CD4-positive, alpha-beta memory T cell (primary cell): ENCODE results near the gene RGS9. TPM values are rescaled to one million over a fixed set of nuclear protein-coding genes. Genes with fewer than 3 reads are reported as not detected.

ENCODE experiments used
- CTCF ChIA-PET: fragments of 350-600 bp; sonication (Branson Sonifier 250); formaldehyde crosslinking; loops from one replicate; lab custom pipeline; 2021; ENCODE audit warnings: inconsistent platforms; ENCODE audit not compliant: partially characterized antibody; lab: Charles Lee
- POLR2A ChIA-PET: fragments of 350-600 bp; sonication (Branson Sonifier 250); formaldehyde crosslinking; loops from one replicate; lab custom pipeline; 2021; ENCODE audit not compliant: partially characterized antibody; lab: Charles Lee
- DNase-seq, 5 donors: peaks; one replicate each; pipeline versions ENCODE4 v3.0.0 to v3.0.0-alpha.2; 2020 to 2022; ENCODE audit warnings: mixed read lengths in 1 of 5
- H3K27ac ChIP-seq: one replicate; pipeline ENCODE4 v1.7.0; 2013; ENCODE audit warnings: low read depth, low read length
- H3K27me3 ChIP-seq: 2 replicates; pipeline ENCODE4 v1.7.0; 2013; ENCODE audit warnings: mild to moderate bottlenecking, low read length, moderate library complexity; ENCODE audit not compliant: insufficient read depth
- H3K36me3 ChIP-seq: 2 replicates; pipeline ENCODE4 v1.7.0; 2013; ENCODE audit warnings: mild to moderate bottlenecking, low read length, moderate library complexity; ENCODE audit not compliant: insufficient read depth
- H3K4me1 ChIP-seq: 2 replicates; pipeline ENCODE4 v1.7.0; 2013; ENCODE audit warnings: mild to moderate bottlenecking, low read length, moderate library complexity; ENCODE audit not compliant: insufficient read depth
- H3K4me3 ChIP-seq, 2 donors: one replicate each; pipeline ENCODE4 v1.7.0; 2013; ENCODE audit warnings: low read length in 2 of 2, mild to moderate bottlenecking in 1 of 2
- H3K9me3 ChIP-seq, 2 donors: one replicate each; pipeline ENCODE4 v1.7.0; 2013; ENCODE audit warnings: low read length in 2 of 2, control low read depth in 1 of 2; ENCODE audit not compliant: control insufficient read depth in 1 of 2
- H3K27ac Mint-ChIP-seq, 7 donors: one replicate each; pipeline ENCODE4 v1.8.0; 2020 to 2021; ENCODE audit warnings: mixed read lengths in 7 of 7, mild to moderate bottlenecking in 6 of 7, inconsistent platforms in 3 of 7, moderate library complexity in 3 of 7
- H3K27me3 Mint-ChIP-seq, 2 donors: one replicate each; pipeline ENCODE4 v1.8.0; 2020 to 2021; ENCODE audit warnings: mixed read lengths in 2 of 2
- H3K36me3 Mint-ChIP-seq, 2 donors: one replicate each; pipeline ENCODE4 v1.8.0; 2020 to 2021; ENCODE audit warnings: mixed read lengths in 2 of 2, inconsistent platforms in 1 of 2, mild to moderate bottlenecking in 1 of 2
- H3K4me1 Mint-ChIP-seq, 4 donors: one replicate each; pipeline ENCODE4 v1.8.0; 2020 to 2021; ENCODE audit warnings: mixed read lengths in 4 of 4, mild to moderate bottlenecking in 1 of 4
- H3K4me3 Mint-ChIP-seq, 8 donors: one replicate each; pipeline ENCODE4 v1.8.0; 2020 to 2021; ENCODE audit warnings: mixed read lengths in 8 of 8, mild to moderate bottlenecking in 7 of 8, moderate library complexity in 6 of 8, inconsistent platforms in 3 of 8
- H3K9me3 Mint-ChIP-seq, 8 donors: one replicate each; pipeline ENCODE4 v1.8.0; 2020 to 2021; ENCODE audit warnings: mixed read lengths in 8 of 8, mild to moderate bottlenecking in 5 of 8, inconsistent platforms in 3 of 8, moderate library complexity in 1 of 8
- intact Hi-C: fragments of 100-400 bp; cut with micrococcal nuclease; formaldehyde crosslinking; loops from one replicate; pipeline ENCODE4 v1.15.1; 2023
- polyA plus RNA-seq, 2 donors: library from polyadenylated mRNA; unstranded; fragments of 300-500 nt; fragmentation: Illumina TruSeq; gene quantifications; one replicate each; pipeline ENCODE4 v1.2.3, GENCODE V29; 2021
- total RNA-seq, 2 experiments: library from RNA; stranded (reverse); gene quantifications; one replicate each; pipeline ENCODE4 v1.2.3, GENCODE V29; 2021

RGS9 gene
- total and polyA plus RNA-seq, 4 experiments from 2014 or later, result 0.67 to 2.7 (median 1.2) TPM

DNA sequence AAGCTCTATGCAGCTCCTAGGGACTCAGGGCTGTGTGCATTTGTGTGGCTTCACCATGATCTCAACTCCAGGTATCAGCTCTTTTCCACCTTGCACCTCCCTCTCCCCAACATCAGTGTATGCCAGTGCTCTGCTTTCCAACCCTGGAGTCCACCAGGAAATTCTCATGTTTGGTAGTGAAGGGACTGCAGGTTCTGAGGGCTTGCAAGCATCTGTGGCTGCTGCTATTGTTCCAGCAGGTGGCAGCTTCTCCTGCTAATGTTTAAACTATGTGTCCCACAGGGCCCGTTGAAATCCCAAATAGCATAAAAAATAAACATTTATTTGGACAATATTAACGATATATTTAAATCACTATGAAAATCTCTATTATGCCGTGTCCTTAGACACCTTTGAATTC, 82.0 kb downstream of the RGS9 start:
- DNase-seq, result no peak
- no peaks in the 10 kb centered on the region for H3K27me3 ChIP-seq
- H3K36me3 ChIP-seq, result no peaks in the 10 kb centered on the region
- H3K27ac ChIP-seq, result no peak overlapping the region
- no peak overlapping the region for H3K27ac Mint-ChIP-seq
- no peaks in the 10 kb centered on the region for H3K9me3 Mint-ChIP-seq
- intact Hi-C loops, result no loop called here
- no peak overlapping the region for H3K4me3 Mint-ChIP-seq
- no peak overlapping the region for H3K4me3 ChIP-seq
- ChIA-PET CTCF (interaction anchor here (0.9 to 1.2 kb wide), 4 partner anchors 10 to 945 kb away, joined by 3 read pairs; no protein-coding TSS in a partner anchor), POLR2A (no interaction called here)
- H3K36me3 Mint-ChIP-seq, result no peaks in the 10 kb centered on the region
- no peaks in the 10 kb centered on the region for H3K9me3 ChIP-seq
- H3K4me1 Mint-ChIP-seq, result peaks cover 0 to 1% (median under 1%) of the 10 kb centered on the region in 4 donors
- H3K27me3 Mint-ChIP-seq, result peaks cover 7 to 9% of the 10 kb centered on the region in 2 donors
- H3K4me1 ChIP-seq, result no peaks in the 10 kb centered on the region

- no peaks in the 10 kb centered on the region for H3K36me3 ChIP-seq
- Mint-ChIP-seq H3K36me3 (no peaks in the 10 kb centered on the region), H3K4me3 (no peak overlapping the region), H3K27me3 (peaks cover 4 to 6% of the 10 kb centered on the region in 2 donors), H3K27ac (no peak overlapping the region), H3K9me3 (no peaks in the 10 kb centered on the region), H3K4me1 (peaks cover 0 to 1% (median 0%) of the 10 kb centered on the region in 4 donors)
- H3K27ac ChIP-seq, result no peak overlapping the region
- no peak for DNase-seq
- CTCF ChIA-PET, result interaction anchor here (0.9 kb wide), 2 partner anchors 17 to 945 kb away, joined by 3 read pairs; no protein-coding TSS in a partner anchor
- intact Hi-C loops, result no loop called here
- H3K4me3 ChIP-seq, result no peak overlapping the region
- H3K4me1 ChIP-seq, result no peaks in the 10 kb centered on the region
- no peaks in the 10 kb centered on the region for H3K27me3 ChIP-seq
- POLR2A ChIA-PET, result no interaction called here
- H3K9me3 ChIP-seq, result no peaks in the 10 kb centered on the region
Measured at GRCh38 chr17:65219707-65220106, 82.5 kb downstream of the RGS9 start.

GRCh38 chr17:65220732-65221131, 83.6 kb downstream of the RGS9 start:
- Histone ChIP-seq H3K9me3 (no peaks in the 10 kb centered on the region), H3K4me3 (no peak overlapping the region), H3K4me1 (no peaks in the 10 kb centered on the region), H3K27ac (no peak overlapping the region), H3K36me3 (no peaks in the 10 kb centered on the region), H3K27me3 (no peaks in the 10 kb centered on the region)
- POLR2A ChIA-PET, result no interaction called here
- no peaks in the 10 kb centered on the region for H3K36me3 Mint-ChIP-seq
- CTCF ChIA-PET, result no interaction called here
- peaks cover 2 to 3% of the 10 kb centered on the region in 2 donors for H3K27me3 Mint-ChIP-seq
- intact Hi-C loops, result no loop called here
- H3K4me3 Mint-ChIP-seq, result no peak overlapping the region
- no peaks in the 10 kb centered on the region for H3K9me3 Mint-ChIP-seq
- no peak overlapping the region for H3K27ac Mint-ChIP-seq
- no peak for DNase-seq
- H3K4me1 Mint-ChIP-seq, result no peaks in the 10 kb centered on the region

GRCh38 chr17:65222214-65222738, 85.1 kb downstream of the RGS9 start:
- ChIA-PET CTCF (interaction anchor here (1.1 kb wide), 1 partner anchor 8 kb away, joined by 3 read pairs; no protein-coding TSS in a partner anchor), POLR2A (no interaction called here)
- H3K27me3 Mint-ChIP-seq, result no peaks in the 10 kb centered on the region
- DNase-seq, result no peak
- H3K4me1 ChIP-seq, result no peaks in the 10 kb centered on the region
- no peak overlapping the region for H3K4me3 Mint-ChIP-seq
- no peaks in the 10 kb centered on the region for H3K9me3 ChIP-seq
- H3K4me3 ChIP-seq, result no peak overlapping the region
- H3K4me1 Mint-ChIP-seq, result peaks cover 0 to 4% (median 0%) of the 10 kb centered on the region in 4 donors
- no peak overlapping the region for H3K27ac ChIP-seq
- H3K27me3 ChIP-seq, result no peaks in the 10 kb centered on the region
- no peaks in the 10 kb centered on the region for H3K36me3 ChIP-seq
- peak overlapping the region in 1 of 7 donors; percentile 25 for H3K27ac Mint-ChIP-seq
- no peaks in the 10 kb centered on the region for H3K9me3 Mint-ChIP-seq
- intact Hi-C loops, result no loop called here
- no peaks in the 10 kb centered on the region for H3K36me3 Mint-ChIP-seq

DNA sequence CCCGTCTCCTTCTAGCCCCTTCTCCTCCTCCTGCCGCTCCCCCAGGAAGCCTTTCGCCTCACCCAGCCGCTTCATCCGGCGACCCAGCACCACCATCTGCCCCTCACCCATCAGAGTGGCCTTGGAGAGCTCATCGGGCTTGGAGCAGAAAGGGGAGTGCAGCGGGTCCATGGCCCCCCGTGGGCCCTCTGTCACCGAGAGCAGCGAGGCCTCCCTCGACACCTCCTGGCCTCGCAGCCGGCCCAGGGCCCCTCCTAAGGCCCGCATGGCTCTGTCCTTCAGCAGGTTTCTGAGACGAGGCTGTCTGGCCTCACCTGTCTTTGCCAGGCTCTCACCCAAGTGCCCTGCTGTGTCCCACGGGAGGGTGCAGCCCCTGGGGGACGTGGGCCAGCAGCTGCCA, 87.9 kb downstream of the RGS9 start:
- H3K27ac Mint-ChIP-seq, result no peak overlapping the region
- H3K9me3 Mint-ChIP-seq, result no peaks in the 10 kb centered on the region
- Histone ChIP-seq H3K36me3 (no peaks in the 10 kb centered on the region), H3K4me3 (no peak overlapping the region), H3K27ac (no peak overlapping the region), H3K27me3 (no peaks in the 10 kb centered on the region), H3K4me1 (peaks cover 21% of the 10 kb centered on the region), H3K9me3 (no peaks in the 10 kb centered on the region)
- intact Hi-C loops, result no loop called here
- DNase-seq, result no peak
- ChIA-PET CTCF (no interaction called here), POLR2A (no interaction called here)
- H3K4me3 Mint-ChIP-seq, result no peak overlapping the region
- no peaks in the 10 kb centered on the region for H3K27me3 Mint-ChIP-seq
- H3K4me1 Mint-ChIP-seq, result peaks cover 21 to 28% (median 22%) of the 10 kb centered on the region in 4 donors
- no peaks in the 10 kb centered on the region for H3K36me3 Mint-ChIP-seq

- no peak overlapping the region for H3K4me3 Mint-ChIP-seq
- POLR2A ChIA-PET, result no interaction called here
- no peaks in the 10 kb centered on the region for H3K27me3 Mint-ChIP-seq
- no peaks in the 10 kb centered on the region for H3K36me3 Mint-ChIP-seq
- H3K9me3 Mint-ChIP-seq, result no peaks in the 10 kb centered on the region
- no peak overlapping the region for H3K4me3 ChIP-seq
- H3K36me3 ChIP-seq, result no peaks in the 10 kb centered on the region
- H3K9me3 ChIP-seq, result no peaks in the 10 kb centered on the region
- peaks cover 24% of the 10 kb centered on the region for H3K4me1 ChIP-seq
- CTCF ChIA-PET, result no interaction called here
- no peaks in the 10 kb centered on the region for H3K27me3 ChIP-seq
- H3K4me1 Mint-ChIP-seq, result peaks cover 23 to 38% (median 26%) of the 10 kb centered on the region in 4 donors
- DNase-seq, result no peak
- H3K27ac Mint-ChIP-seq, result no peak overlapping the region
- intact Hi-C loops, result no loop called here
- no peak overlapping the region for H3K27ac ChIP-seq
Measured at GRCh38 chr17:65226227-65226626, 89.1 kb downstream of the RGS9 start.

DNA sequence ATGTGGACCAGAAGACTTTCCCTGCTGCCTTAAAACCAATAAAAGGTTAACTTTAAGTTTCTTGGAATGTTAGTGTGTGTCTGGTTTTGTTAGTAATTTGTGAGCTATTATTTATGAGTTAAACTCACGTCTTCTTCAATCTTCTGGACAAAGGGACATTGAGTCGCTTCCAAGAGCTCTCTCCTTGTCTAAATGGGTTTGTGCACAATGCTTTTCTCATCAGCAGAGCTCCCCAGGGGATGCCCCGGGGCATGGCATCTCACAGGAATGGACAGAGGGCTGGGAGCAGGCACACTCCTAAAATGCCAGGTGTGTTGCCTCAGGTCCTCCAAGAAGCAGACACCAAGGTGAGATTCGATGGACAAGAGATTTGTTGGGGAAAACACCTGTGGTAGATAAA, 90.5 kb downstream of the RGS9 start:
- no peaks in the 10 kb centered on the region for H3K27me3 ChIP-seq
- H3K9me3 ChIP-seq, result no peaks in the 10 kb centered on the region
- H3K36me3 Mint-ChIP-seq, result no peaks in the 10 kb centered on the region
- no peaks in the 10 kb centered on the region for H3K36me3 ChIP-seq
- no peak overlapping the region for H3K27ac Mint-ChIP-seq
- ChIA-PET POLR2A (no interaction called here), CTCF (interaction anchor here (0.9 to 1.2 kb wide), 2 partner anchors 67 to 90 kb away, joined by 3 read pairs; partner anchors contain the start of gene RGS9)
- no peak for DNase-seq
- no peaks in the 10 kb centered on the region for H3K27me3 Mint-ChIP-seq
- H3K27ac ChIP-seq, result no peak overlapping the region
- H3K4me1 ChIP-seq, result peaks cover 24% of the 10 kb centered on the region
- H3K4me3 ChIP-seq, result no peak overlapping the region
- intact Hi-C loops, result no loop called here
- no peaks in the 10 kb centered on the region for H3K9me3 Mint-ChIP-seq
- H3K4me3 Mint-ChIP-seq, result peak overlapping the region in 1 of 8 donors; percentile 6
- peaks cover 23 to 46% (median 26%) of the 10 kb centered on the region in 4 donors for H3K4me1 Mint-ChIP-seq
